OCI-LY7 (cell line): ENCODE data around the gene C19orf67. TPM values are rescaled to one million over a fixed set of nuclear protein-coding genes. Genes with fewer than 3 reads are reported as not detected.

Experiments
- BruUV-seq: library from RNA; stranded (reverse); fragments of 400-500 nt; replicated peaks from 2 replicates; lab custom pipeline; 2021; lab: Mats Ljungman, UMichigan
- CTCF ChIA-PET: fragments of 300-600 bp; sonication (Branson Sonifier 250); formaldehyde crosslinking; loops from one replicate; lab custom pipeline; 2022; ENCODE audit warnings: antibody characterized with exemption; ENCODE audit not compliant: unreplicated experiment; lab: Charles Lee
- POLR2A ChIA-PET: fragments of 300-600 bp; sonication (Branson Sonifier 250); formaldehyde crosslinking; loops from one replicate; lab custom pipeline; 2022; ENCODE audit warnings: antibody characterized with exemption; lab: Charles Lee
- DNase-seq: peaks from one replicate; pipeline ENCODE4 v3.0.0-alpha.2; 2015; ENCODE audit warnings: low spot score
- H2AFZ ChIP-seq: fragments of 200-600 bp; sonication (generic), shearing (Covaris generic); 2 replicates; pipeline ENCODE4 v1.6.1; 2014; ENCODE audit warnings: mild to moderate bottlenecking, antibody characterized with exemption, low read length, moderate library complexity
- H3K27ac ChIP-seq: fragments of 200-600 bp; sonication (generic); 2 replicates; pipeline ENCODE4 v1.5.1; 2014; ENCODE audit warnings: mixed run types, low read depth, mild to moderate bottlenecking, moderate library complexity, low read length, inconsistent platforms; ENCODE audit not compliant: poor library complexity, severe bottlenecking
- H3K36me3 ChIP-seq: fragments of 200-600 bp; sonication (generic); 2 replicates; pipeline ENCODE4 v1.6.1; 2014; ENCODE audit warnings: mild to moderate bottlenecking, antibody characterized with exemption, low read length, moderate library complexity, mixed read lengths; ENCODE audit not compliant: insufficient read depth
- H3K4me1 ChIP-seq: fragments of 200-600 bp; sonication (generic); 2 replicates; pipeline ENCODE4 v1.5.1; 2014; ENCODE audit warnings: mild to moderate bottlenecking, low read length; ENCODE audit not compliant: insufficient read depth, poor library complexity, severe bottlenecking
- H3K4me2 ChIP-seq: fragments of 200-600 bp; sonication (generic); 2 replicates; pipeline ENCODE4 v1.6.1; 2014; ENCODE audit warnings: mild to moderate bottlenecking, low read length
- H3K4me3 ChIP-seq: fragments of 200-600 bp; sonication (generic); 2 replicates; pipeline ENCODE4 v1.5.1; 2014; ENCODE audit warnings: mild to moderate bottlenecking, low read depth, low read length; ENCODE audit not compliant: poor library complexity, severe bottlenecking
- H3K79me2 ChIP-seq: fragments of 200-600 bp; sonication (generic); 2 replicates; pipeline ENCODE4 v1.6.1; 2016; ENCODE audit warnings: low read depth, mild to moderate bottlenecking, low read length, moderate library complexity, mixed read lengths; ENCODE audit not compliant: insufficient read depth
- H3K9me2 ChIP-seq: fragments of 200-600 bp; sonication (generic); 2 replicates; pipeline ENCODE4 v1.6.1; 2016; ENCODE audit warnings: mild to moderate bottlenecking, low read length, mixed read lengths; ENCODE audit not compliant: insufficient read depth
- H3K9me3 ChIP-seq: fragments of 200-600 bp; sonication (generic); 2 replicates; pipeline ENCODE4 v1.6.1; 2014; ENCODE audit warnings: mild to moderate bottlenecking, mixed run types, low read length, mixed read lengths
- H4K20me1 ChIP-seq: fragments of 200-600 bp; sonication (generic); 2 replicates; pipeline ENCODE4 v1.6.1; 2014; ENCODE audit warnings: mild to moderate bottlenecking, antibody characterized with exemption, low read length, moderate library complexity, mixed read lengths; ENCODE audit not compliant: insufficient read depth
- CTCF ChIP-seq: fragments of 200-600 bp; sonication (generic); conservative IDR thresholded peaks from 2 replicates; pipeline ENCODE4 v1.5.1; 2014; ENCODE audit warnings: mild to moderate bottlenecking, antibody characterized with exemption, low read length, moderate library complexity, mixed read lengths
- EZH2phosphoT487 ChIP-seq: fragments of 200-600 bp; sonication (generic); IDR thresholded peaks from 2 replicates; pipeline ENCODE4 v1.6.1; 2018; ENCODE audit warnings: low read depth, borderline replicate concordance, mild to moderate bottlenecking, mixed run types, antibody characterized with exemption, low read length, moderate library complexity, mixed read lengths
- intact Hi-C: fragments of 100-400 bp; cut with micrococcal nuclease; formaldehyde crosslinking; loops from one replicate; pipeline ENCODE4 v1.10.0; 2022; ENCODE audit not compliant: unreplicated experiment
- total RNA-seq, 2 experiments: library from RNA; depleted of rRNA in 1 of 2; stranded (reverse); fragments of >200 nt in 1 of 2; shearing (Covaris generic) in 1 of 2; gene quantifications; 2 replicates each; pipeline ENCODE4 v1.2.3, GENCODE V29; 2014 to 2022

Gene C19orf67
- total RNA-seq, 2 experiments from 2014 or later = 1.4 to 2.6 TPM

- no peaks in the 10 kb centered on the region for H4K20me1 ChIP-seq
- intact Hi-C loops = loop anchor here (1.0 kb wide), 1 partner anchor 19 kb away; the partner anchor contains the start of gene ASF1B
- CTCF ChIA-PET = interaction anchor here (1.2 kb wide), 1 partner anchor 11 kb away, joined by 5 read pairs; no protein-coding TSS in a partner anchor
- H3K9me2 ChIP-seq = no peaks in the 10 kb centered on the region
- no TSS peak for BruUV-seq
- H3K4me2 ChIP-seq = peak overlapping the region; percentile 84
- H3K79me2 ChIP-seq = no peaks in the 10 kb centered on the region; the same call in 1 of the 2 replicates
- DNase-seq = peak; percentile 40
- no peak overlapping the region for H2AFZ ChIP-seq
- H3K27ac ChIP-seq = no peak overlapping the region
- H3K36me3 ChIP-seq = peaks cover 13% of the 10 kb centered on the region
- H3K4me3 ChIP-seq = peak overlapping the region; percentile 94
- peaks cover 31% of the 10 kb centered on the region for H3K4me1 ChIP-seq
- no peak for TF ChIP-seq CTCF
- TF ChIP-seq EZH2phosphoT487 = no peak
- no peaks in the 10 kb centered on the region for H3K9me3 ChIP-seq
- POLR2A ChIA-PET = interaction anchor here (0.7 kb wide), 1 partner anchor 303 kb away, joined by 3 read pairs; no protein-coding TSS in a partner anchor
Measured at GRCh38 chr19:14116918-14117578, 31.5 kb upstream of the C19orf67 start.

DNA sequence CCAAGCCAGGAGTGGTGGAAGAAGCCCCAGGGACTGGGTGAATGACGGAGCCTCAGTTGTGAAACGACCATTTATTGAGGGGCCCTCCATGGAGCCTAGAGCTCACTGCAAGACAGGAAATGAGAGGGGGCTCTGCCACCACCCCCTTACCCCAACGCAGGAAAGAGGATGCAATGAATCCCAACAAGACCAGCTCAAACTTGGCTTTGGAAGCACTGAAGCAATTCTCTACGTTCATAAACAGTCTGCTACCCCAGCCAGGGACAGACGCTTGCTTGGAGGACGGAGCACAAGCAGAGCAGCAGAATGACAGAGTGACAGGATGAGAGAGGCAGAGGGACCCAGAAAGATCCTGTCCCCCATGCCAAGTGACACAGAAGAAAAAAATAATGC, 30.9 kb upstream of the C19orf67 start:
- peaks cover 31% of the 10 kb centered on the region for H3K4me1 ChIP-seq
- no peaks in the 10 kb centered on the region for H3K9me2 ChIP-seq
- BruUV-seq = no TSS peak
- TF ChIP-seq EZH2phosphoT487 (no peak), CTCF (no peak)
- POLR2A ChIA-PET = interaction anchor here (0.6 to 0.7 kb wide), 2 partner anchors 13 to 304 kb away, joined by 3 to 7 read pairs; no protein-coding TSS in a partner anchor
- H3K4me3 ChIP-seq = peak overlapping the region; percentile 94
- H3K36me3 ChIP-seq = peaks cover 12% of the 10 kb centered on the region
- H3K79me2 ChIP-seq = no peaks in the 10 kb centered on the region; the same call in 1 of the 2 replicates
- CTCF ChIA-PET = interaction anchor here (1.2 kb wide), 1 partner anchor 11 kb away, joined by 5 read pairs; no protein-coding TSS in a partner anchor
- intact Hi-C loops = no loop called here
- H3K9me3 ChIP-seq = no peaks in the 10 kb centered on the region
- peak overlapping the region; percentile 84 for H3K4me2 ChIP-seq
- H3K27ac ChIP-seq = no peak overlapping the region
- DNase-seq = no peak
- no peak overlapping the region for H2AFZ ChIP-seq
- no peaks in the 10 kb centered on the region for H4K20me1 ChIP-seq
